GM12873 (cell line): ENCODE results near the gene CPNE1.

Experiments used
- TF ChIP-seq, protein P1 (sequence below): IDR thresholded peaks from 2 replicates; pipeline ENCODE4 v1.5.1; 2012; ENCODE audit warnings: low read depth, mild to moderate bottlenecking, moderate library complexity, low read length, control low read depth; ENCODE audit not compliant: insufficient read depth; ENCODE audit errors: missing control alignments

Gene CPNE1

DNA sequence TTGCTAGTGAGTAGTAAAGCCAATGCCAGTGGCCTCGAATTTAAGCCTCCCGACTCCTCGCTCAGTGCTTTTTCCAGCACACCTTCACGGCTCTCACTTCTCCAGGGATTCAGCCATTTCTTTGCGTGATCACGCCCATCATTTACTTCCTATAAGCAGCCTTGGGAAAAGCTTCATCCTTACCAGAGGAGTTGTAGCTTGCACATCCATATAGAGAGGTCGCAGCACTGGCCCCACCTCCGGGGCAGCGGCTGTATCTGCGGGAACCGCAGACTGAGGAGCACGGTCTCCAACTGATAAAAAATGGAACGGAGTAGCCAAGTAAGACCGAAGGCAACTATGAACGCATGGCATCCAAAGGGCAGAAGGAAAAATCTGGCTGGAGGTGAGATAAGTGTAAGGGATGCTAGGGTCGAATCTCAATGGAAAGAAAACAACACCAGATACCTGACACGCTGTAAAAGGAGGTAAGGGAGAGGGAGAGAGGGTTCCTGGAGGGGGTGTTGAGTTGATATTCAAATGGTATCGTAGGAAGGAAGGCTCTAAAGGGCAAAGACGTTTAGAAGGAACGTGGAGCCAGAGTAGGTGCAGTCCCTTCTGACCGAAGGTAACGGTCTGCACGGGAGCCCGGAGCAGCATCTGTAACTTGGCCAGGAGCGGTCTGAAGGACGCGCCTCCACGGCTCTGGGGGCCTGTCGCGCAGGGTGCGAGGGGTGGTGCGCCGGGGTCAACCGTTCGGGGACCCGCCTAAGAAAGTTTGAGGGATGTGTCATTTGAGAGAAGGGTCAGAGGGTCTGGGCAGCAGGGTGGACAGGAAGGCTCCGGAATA is 33.8 kb upstream of the CPNE1 start:
- TF ChIP-seq, protein P1, sequence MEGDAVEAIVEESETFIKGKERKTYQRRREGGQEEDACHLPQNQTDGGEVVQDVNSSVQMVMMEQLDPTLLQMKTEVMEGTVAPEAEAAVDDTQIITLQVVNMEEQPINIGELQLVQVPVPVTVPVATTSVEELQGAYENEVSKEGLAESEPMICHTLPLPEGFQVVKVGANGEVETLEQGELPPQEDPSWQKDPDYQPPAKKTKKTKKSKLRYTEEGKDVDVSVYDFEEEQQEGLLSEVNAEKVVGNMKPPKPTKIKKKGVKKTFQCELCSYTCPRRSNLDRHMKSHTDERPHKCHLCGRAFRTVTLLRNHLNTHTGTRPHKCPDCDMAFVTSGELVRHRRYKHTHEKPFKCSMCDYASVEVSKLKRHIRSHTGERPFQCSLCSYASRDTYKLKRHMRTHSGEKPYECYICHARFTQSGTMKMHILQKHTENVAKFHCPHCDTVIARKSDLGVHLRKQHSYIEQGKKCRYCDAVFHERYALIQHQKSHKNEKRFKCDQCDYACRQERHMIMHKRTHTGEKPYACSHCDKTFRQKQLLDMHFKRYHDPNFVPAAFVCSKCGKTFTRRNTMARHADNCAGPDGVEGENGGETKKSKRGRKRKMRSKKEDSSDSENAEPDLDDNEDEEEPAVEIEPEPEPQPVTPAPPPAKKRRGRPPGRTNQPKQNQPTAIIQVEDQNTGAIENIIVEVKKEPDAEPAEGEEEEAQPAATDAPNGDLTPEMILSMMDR: no peak

DNA sequence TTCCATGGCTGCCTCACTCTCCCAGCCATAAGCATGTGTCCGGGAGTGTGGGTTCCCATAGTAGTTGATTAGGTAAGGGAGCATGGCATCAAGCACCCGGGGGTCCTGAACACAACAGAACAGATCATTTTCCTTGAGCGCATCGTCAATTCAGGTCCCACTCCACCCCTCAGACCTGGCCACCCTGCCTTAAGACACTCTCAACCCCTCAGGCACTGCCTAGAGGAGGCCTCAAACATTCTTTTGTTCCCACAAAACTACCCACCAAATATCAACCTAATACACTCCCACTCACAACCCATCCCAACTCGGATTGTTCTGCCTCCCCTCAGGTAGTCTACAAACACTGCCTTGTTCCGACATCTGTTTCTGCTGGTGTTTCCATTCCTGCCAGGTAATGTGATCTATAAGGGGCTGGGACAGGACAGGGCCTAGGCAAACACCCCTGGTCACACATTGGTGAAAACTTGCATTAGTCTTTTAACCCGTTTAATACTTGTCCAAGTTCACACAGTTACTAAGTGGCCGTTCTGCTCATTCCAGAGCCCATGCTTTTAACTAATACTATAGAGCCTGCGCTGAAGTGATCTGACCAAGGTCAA is 33.1 kb upstream of the CPNE1 start:
- TF ChIP-seq, protein P1: no peak

DNA sequence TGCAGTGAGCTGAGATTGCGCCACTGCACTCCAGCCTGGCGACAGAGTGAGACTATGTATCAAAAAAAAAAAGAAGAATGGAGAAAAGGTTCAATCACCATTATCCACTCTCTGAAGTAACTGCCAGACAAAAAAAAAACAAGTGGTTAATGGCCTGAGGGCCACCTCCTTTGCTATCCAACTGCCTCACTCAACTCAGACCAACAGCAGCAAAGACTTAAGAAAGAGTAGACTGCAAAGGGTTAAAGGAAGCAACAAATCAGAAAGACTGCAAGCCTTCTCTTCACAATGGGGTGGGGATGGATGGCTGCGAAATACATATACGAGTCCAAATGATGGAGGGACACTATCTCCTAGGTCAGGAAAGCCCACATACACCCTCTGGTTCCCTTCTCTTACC is 31.3 kb upstream of the CPNE1 start:
- TF ChIP-seq, protein P1: no peak

DNA sequence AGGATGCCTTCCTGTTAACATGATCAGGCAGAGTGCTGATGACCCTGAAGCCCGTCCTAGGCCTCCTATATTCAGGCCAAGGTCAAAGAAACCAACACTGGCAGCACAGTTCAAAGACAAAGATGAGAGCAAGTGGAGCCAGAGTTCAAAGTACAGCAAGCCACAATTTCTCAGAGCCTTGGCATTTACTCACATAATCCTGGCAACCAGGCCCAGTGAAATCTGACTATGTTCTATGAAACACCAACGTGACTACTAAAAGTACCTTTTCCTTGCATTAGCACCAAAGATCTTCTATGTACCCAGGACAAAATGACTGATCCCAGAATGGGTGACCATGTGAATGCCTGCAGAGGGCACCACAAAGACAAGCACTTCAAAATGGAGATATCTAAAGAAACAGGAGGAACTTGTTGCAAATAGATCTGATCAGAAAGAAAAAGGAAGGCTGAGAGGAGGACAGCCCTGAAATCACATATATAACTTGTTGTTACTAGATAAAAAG is 30.6 kb upstream of the CPNE1 start:
- TF ChIP-seq, protein P1: no peak

DNA sequence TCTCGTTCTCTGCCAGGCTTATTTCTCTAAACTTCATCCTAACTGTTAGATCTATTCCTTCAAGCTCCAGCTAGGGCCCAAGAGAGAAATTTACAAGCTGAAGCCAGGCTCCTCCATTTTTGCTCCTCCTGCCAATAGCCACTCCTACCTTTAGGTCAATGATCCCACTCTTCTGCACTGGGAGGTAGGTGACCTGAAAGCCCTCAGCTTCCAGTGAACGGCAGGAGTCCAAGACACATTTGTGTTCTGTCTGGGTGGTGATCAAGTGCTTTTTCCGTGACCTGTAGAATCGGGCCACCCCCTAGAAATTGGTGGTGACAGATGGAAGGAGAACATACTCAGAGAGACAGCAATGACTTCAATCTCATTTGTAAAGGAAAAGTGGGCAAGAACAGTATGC is 25.6 kb upstream of the CPNE1 start:
- TF ChIP-seq, protein P1: no peak

DNA sequence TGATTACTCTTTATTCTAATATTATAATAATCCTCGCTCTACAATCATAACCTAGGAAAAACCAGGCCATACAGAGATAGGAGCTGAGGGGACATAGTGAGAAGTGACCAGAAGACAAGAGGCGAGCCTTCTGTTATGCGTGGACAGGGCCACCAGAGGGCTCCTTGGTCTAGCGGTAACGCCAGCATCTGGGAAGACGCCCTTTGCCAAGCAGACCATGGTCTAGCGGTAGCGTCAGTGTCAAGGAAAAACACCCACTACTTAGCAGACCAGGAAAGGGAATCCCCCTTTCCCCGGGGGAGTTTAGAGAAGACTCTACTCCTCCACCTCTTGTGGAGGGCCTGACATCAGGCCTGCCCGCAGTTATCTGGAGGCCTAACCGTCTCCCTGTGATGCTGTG is 22.2 kb upstream of the CPNE1 start:
- TF ChIP-seq, protein P1: peak; percentile 36

DNA sequence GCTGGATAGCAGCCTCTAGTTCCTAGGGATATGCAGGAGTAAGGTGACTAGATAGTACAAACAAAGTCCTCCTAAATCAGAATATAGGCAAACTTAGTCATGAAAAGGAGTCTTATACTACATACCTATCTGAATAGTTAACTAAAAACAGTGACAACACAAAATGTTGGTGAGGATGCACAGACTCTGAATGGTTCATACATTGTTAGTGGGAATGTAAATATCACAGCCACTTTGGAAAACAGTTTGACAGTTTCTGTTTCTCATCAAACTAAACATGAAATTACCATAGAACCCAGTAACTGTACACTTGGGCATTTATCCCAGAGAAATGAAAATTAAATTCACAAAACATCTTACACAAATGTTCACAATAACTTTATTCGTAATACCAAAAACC is 17.3 kb upstream of the CPNE1 start:
- TF ChIP-seq, protein P1: no peak
